ENCODE data around the gene CIAO2A.
"Not testable (repeated sequence)": the region's sequence is repeated elsewhere in the genome, so short reads cannot be mapped to it uniquely, and the experiment has no call there.

The CIAO2A gene

GRCh38 chr15:64117759-64118487 lies 24.3 kb upstream of the CIAO2A start:
- no peak for DNase-seq
- intact Hi-C loops (cut with DNase I), result no loop called here

GRCh38 chr15:64112904-64113303 lies 19.3 kb upstream of the CIAO2A start:
- no peak for DNase-seq
- intact Hi-C loops (cut with DNase I), result no loop called here

DNA sequence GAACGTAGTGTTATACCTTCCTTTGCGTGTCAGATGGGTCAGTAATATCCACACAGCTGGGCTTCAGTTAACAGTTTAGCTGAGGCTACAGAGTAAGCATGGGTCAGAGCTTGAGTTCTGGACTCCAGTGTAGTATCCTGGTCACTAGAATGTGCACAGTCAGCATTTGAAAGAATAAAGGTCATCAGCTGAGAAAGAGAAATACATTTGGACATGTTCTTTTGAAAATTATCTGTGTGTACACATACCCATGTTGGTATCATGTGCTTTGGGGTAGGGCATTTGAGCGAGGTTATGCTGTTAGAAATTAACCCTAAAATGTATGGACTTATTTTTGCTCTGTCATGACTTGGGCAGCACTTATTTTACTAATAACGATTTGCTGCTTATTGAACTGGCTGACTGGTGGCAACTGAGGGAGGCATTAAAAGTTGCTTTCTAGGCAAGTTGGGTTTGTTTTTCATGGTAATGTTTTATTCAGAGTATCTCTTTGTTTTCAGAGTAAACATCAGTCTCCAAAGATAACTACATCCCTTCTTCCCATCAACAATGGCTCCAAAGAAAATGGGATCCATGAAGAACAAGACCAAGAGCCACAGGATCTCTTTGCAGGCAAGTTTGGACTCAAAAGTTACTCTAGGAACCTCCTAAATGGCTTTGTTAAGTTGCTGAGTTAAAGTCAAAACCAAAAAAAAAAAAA lies 18.6 kb upstream of the CIAO2A start:
- no peak for DNase-seq
- intact Hi-C loops (cut with DNase I), result no loop called here

GRCh38 chr15:64111679-64112050 lies 18.0 kb upstream of the CIAO2A start:
- no peak for DNase-seq
- intact Hi-C loops (cut with DNase I), result no loop called here

- DNase-seq, result no peak
- intact Hi-C loops (cut with DNase I), result no loop called here
Observed at GRCh38 chr15:64110950-64111678, 17.5 kb upstream of the CIAO2A start.

- intact Hi-C loops (cut with DNase I), result not testable (repeated sequence)
Observed at GRCh38 chr15:64110108-64110701, 16.6 kb upstream of the CIAO2A start.

DNA sequence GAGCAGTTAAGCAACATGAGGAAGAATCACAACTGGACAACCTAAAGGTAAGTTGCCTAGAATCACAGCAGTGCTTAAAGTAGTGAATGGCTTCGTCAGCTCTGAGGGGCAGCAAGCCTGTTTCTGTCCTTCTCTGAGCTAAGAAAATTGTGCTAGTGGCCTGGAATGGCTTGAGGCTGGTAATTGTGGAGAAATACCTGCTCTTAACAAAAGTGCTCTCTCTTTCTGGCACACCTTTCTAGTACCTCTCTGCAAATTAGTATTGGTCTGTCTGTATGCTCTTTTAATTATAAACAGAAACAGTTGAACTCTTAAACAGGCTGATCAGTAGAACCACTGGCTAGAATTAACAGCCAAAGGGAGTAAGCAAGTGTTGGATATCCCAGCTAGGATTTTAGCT lies 13.7 kb upstream of the CIAO2A start:
- no peak for DNase-seq
- intact Hi-C loops (cut with DNase I), result no loop called here

More at GRCh38 chr15:64110108-64110701, 16.6 kb upstream of the CIAO2A start:
- DNase-seq, result not testable (repeated sequence)

GRCh38 chr15:64105113-64105704 lies 11.6 kb upstream of the CIAO2A start:
- peak in 8 of 42 donors; percentile 25 to 58 (median 35) for DNase-seq
- intact Hi-C loops (cut with DNase I), result no loop called here

DNA sequence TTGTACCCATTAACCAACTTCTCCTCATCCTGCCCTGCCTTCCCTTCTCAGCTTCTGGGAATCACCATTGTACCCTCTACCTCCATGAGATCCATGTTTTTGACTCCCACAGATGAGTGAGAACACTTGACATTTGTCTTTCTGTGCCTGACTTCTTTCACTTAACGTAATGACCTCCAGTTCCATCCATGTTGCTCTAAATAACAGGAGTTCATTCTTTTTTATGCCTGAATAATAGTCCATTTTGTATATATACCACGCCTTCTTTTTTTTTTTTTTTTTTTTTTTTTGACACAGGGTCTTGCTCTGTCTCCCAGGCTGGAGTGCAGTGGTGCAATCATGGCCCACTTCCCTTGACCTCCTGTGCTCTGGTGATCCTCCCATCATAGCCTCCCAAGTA lies 8.9 kb upstream of the CIAO2A start:
- intact Hi-C loops (cut with DNase I), result no loop called here
- DNase-seq, result no peak

DNA sequence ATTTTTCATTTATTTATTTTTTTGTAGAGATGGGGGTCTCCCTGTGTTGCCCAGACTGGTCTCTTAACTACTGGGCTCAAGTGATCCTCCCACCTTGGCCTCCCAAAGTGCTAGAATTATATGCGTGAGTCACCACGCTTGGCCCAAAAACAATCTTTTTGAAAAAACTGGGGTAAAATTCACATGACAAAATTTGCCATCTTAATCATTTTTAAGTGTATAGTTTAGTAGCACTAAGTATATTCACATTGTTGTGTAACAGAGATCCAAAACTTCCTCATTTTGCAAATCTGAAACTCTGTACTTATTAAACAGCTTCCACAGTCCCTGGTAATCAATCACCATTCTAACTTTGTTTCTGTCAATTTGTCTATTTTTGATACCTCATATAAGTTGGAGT lies 7.3 kb upstream of the CIAO2A start:
- no peak for DNase-seq
- intact Hi-C loops (cut with DNase I), result no loop called here

- no peak for DNase-seq
- intact Hi-C loops (cut with DNase I), result no loop called here
Observed at GRCh38 chr15:64099379-64099778, 5.7 kb upstream of the CIAO2A start.

GRCh38 chr15:64096668-64097384 lies 3.2 kb upstream of the CIAO2A start:
- peak in 1 of 42 donors; percentile 19 for DNase-seq
- intact Hi-C loops (cut with DNase I), result loop anchor here (2.0 kb wide), 1 partner anchor 56 kb away; no protein-coding TSS in a partner anchor

DNA sequence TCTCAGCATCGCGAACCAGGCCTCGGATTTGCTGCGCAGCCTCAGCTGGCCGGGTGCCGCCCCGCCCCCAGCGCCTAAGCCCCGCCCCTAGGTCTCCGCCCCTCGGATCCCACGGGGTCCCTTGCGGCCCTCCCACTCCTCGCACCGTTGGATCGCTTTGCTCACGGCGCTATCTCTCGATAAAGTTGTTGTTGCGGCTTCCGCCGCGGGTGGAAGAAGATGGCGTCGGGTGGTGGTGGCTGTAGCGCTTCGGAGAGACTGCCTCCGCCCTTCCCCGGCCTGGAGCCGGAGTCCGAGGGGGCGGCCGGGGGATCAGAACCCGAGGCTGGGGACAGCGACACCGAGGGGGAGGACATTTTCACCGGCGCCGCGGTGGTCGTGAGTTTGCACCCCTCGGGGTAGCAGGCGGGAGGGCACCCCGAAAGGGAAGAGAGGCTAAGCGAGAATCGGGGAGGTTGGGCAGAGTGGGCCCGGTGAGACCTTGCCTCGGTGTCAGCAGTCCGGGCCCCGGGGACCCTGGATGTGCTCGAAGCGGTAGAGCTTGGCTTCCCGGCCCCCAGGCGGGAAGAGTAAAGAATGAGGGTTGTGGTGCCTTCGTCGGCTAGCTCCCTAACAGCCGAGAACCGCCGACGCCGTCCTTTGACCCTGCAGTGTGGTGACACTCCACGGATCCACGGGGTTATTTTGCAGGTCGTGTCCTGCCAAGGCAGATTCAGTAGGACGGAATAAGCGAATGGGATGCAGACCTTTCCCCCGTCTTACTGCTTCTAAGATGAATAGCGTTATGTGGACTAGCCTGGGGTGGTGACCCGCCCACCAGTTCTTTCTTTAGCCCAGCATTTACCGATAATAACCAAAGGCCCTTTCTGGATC lies 2.4 kb upstream of the CIAO2A start, which contains the start of gene SNX1:
SNX1 (plus strand) TSS at position 188 of the 873 bp plus-strand sequence; CDS start at position 220, 32 bp downstream.
- intact Hi-C loops (cut with DNase I), result loop anchor here (2.0 kb wide), 1 partner anchor 57 kb away; no protein-coding TSS in a partner anchor

DNA sequence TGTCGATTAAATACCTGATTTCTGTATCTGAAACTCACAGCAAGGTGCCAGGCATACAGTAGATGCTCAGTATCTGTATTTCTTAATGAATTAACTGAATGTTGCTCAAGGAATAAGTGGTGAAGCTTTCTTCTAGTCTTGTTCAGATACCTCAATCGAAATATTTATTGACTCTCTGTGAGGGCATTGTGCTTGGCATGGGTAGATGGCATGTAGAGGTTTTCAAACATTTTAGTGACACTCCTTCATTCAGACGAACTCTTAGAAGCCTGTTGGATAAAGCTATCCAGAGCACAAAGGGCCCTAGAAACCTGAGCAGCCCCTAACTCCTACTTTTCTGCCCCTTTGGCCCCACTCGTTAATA lies 1.8 kb upstream of the CIAO2A start:
- intact Hi-C loops (cut with DNase I), result no loop called here
- no peak for DNase-seq

More for the DNA sequence above, 2.4 kb upstream of the CIAO2A start, which contains the start of gene SNX1:
- peak; percentile 91 to 98 (median 96) for DNase-seq

DNA sequence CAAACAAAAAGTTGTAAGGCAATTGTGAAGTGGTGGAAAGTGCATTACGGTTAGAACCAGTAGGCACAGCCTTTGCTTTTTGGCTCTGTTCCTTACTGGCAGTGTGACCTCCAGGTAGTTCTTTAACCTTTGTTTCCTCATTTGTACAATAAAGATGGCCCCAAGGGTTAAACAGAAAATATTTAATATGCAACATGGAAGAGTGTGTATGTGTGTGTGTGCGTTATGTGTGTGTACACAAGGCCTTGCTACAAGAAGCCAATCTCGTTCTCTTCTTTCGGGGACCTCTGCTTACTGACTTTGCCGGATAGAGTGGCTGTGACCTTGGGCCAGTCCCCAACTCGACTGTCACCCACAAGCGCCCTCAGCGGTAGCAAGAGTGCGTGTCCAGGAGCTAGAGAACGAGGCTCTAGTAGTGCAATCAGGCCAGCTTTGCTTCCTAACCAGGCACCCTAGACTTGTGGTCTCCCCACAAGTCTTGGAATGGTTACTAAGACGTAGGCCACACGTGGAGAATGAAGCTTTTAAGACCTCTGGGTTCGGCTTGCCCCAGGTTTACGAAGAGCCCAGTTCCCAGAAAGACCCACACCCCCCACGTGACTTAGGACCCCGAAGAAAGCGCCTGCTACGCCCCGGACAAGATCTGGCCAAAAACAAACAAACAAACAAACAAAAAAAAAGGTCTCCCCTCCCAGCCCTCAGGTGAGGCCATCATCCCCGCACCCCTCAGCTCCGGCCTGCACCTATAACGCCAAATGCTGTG lies 593 bp downstream of the CIAO2A start:
- peak in 18 of 42 donors; percentile 14 to 64 (median 35) for DNase-seq
- intact Hi-C loops (cut with DNase I), result no loop called here

DNA sequence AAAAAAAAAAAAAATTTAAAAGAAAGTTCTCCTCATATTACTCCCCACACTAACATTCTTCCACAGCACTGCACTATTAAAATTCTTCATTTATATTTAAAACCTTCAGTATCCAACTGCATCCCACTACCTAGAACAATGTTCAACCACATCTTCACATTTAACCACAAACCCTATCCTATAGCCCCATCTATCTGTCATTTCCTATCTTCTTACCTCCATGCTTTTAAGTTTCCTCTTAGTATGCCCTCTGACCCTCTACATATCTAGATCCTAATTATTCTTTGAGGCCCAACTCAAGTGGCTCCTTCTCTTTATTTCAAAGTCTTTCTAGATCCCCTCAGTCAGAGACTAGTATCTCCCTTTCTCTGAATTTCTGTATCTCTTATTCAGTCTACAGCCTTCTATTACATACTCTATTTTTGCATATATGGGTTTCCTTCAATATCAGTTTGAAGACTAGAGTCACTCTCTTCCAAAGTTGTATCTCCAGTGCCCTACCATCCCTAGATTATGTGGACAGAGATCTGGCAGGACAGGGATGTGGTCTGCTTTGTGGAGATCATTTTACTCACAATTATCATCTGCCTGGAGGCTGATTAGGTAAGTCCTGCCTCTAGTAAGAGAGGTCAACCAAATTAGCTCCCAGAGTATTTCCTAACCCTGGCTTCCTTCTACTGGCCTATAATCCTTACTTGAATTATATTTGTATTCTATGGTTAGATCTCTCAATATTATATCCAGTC lies 1.4 kb downstream of the CIAO2A start:
- intact Hi-C loops (cut with DNase I), result no loop called here
- no peak for DNase-seq
